ENCODE measurements around the gene ARF1.

Gene ARF1

DNA sequence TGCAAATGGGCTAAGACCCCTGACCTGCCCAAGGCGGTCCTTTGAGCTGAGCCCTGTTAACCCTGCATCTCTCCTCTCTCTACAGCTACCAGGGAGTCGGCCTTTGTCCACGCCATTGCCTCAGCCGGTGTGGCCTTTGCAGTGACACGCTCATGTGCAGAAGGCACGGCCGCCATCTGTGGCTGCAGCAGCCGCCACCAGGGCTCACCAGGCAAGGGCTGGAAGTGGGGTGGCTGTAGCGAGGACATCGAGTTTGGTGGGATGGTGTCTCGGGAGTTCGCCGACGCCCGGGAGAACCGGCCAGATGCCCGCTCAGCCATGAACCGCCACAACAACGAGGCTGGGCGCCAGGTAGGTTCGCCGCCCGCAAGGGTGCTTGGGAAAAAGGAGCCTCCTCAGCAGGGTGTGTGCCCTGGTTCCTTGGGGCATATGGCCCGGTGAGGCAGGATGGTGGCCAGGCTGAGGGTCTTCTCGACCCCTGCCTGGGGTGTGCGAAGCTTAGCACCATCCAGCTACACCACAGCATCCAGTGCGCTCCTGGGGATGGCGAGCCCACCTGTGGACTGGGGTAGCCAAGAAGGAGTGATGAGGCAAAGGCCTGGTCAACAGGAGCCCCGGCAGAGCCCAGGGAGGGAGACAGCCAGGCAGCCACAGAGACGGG is 31.8 kb upstream of the ARF1 start:
- DNase-seq = no peak

DNA sequence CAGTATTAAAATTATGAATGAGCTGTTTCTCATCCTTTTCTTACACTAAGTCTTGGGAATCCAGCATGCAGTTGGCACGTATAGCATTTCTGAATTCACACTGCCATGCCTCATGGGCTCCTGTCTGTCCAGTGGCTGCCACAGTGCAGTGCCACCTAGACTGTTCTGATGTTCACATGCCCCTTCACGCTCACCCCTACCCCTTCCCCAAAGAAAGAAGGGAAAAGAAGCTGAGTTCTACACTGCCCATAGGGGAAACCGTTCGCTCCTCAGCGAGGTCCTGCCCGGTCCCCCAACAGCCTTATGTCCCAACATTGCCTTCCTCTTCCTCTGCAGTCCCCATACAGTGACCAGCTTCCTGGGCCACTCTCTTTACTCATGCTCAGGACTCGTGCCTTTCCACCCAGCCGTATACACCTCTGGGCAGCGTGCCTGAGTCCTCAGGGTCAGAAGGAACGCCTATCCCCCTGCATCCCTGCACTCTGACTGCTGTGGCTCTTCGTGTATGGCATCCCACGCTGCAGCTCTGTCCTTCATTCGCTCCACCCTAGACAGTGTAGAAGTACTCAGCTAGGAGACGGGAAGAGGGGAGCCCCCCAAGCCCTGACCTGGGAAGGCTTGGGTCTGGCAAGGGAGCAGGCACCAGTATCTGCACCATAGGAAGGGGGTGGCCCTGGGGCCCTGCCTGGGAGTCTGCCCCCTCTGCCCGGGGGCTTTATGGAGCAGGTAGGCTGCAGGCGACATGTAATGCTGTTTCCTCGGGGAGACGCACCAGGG is 24.1 kb upstream of the ARF1 start:
- DNase-seq = no peak

DNA sequence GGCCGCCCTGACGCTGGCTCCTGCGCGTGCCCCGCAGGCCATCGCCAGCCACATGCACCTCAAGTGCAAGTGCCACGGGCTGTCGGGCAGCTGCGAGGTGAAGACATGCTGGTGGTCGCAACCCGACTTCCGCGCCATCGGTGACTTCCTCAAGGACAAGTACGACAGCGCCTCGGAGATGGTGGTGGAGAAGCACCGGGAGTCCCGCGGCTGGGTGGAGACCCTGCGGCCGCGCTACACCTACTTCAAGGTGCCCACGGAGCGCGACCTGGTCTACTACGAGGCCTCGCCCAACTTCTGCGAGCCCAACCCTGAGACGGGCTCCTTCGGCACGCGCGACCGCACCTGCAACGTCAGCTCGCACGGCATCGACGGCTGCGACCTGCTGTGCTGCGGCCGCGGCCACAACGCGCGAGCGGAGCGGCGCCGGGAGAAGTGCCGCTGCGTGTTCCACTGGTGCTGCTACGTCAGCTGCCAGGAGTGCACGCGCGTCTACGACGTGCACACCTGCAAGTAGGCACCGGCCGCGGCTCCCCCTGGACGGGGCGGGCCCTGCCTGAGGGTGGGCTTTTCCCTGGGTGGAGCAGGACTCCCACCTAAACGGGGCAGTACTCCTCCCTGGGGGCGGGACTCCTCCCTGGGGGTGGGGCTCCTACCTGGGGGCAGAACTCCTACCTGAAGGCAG is 23.4 kb upstream of the ARF1 start:
- peak; percentile 63 for DNase-seq

DNA sequence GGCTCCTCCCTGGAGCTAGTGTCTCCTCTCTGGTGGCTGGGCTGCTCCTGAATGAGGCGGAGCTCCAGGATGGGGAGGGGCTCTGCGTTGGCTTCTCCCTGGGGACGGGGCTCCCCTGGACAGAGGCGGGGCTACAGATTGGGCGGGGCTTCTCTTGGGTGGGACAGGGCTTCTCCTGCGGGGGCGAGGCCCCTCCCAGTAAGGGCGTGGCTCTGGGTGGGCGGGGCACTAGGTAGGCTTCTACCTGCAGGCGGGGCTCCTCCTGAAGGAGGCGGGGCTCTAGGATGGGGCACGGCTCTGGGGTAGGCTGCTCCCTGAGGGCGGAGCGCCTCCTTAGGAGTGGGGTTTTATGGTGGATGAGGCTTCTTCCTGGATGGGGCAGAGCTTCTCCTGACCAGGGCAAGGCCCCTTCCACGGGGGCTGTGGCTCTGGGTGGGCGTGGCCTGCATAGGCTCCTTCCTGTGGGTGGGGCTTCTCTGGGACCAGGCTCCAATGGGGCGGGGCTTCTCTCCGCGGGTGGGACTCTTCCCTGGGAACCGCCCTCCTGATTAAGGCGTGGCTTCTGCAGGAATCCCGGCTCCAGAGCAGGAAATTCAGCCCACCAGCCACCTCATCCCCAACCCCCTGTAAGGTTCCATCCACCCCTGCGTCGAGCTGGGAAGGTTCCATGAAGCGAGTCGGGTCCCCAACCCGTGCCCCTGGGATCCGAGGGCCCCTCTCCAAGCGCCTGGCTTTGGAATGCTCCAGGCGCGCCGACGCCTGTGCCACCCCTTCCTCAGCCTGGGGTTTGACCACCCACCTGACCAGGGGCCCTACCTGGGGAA is 22.7 kb upstream of the ARF1 start:
- DNase-seq = peak; percentile 82

DNA sequence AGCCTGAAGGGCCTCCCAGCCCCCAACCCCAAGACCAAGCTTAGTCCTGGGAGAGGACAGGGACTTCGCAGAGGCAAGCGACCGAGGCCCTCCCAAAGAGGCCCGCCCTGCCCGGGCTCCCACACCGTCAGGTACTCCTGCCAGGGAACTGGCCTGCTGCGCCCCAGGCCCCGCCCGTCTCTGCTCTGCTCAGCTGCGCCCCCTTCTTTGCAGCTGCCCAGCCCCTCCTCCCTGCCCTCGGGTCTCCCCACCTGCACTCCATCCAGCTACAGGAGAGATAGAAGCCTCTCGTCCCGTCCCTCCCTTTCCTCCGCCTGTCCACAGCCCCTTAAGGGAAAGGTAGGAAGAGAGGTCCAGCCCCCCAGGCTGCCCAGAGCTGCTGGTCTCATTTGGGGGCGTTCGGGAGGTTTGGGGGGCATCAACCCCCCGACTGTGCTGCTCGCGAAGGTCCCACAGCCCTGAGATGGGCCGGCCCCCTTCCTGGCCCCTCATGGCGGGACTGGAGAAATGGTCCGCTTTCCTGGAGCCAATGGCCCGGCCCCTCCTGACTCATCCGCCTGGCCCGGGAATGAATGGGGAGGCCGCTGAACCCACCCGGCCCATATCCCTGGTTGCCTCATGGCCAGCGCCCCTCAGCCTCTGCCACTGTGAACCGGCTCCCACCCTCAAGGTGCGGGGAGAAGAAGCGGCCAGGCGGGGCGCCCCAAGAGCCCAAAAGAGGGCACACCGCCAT is 21.9 kb upstream of the ARF1 start:
- no peak for DNase-seq

DNA sequence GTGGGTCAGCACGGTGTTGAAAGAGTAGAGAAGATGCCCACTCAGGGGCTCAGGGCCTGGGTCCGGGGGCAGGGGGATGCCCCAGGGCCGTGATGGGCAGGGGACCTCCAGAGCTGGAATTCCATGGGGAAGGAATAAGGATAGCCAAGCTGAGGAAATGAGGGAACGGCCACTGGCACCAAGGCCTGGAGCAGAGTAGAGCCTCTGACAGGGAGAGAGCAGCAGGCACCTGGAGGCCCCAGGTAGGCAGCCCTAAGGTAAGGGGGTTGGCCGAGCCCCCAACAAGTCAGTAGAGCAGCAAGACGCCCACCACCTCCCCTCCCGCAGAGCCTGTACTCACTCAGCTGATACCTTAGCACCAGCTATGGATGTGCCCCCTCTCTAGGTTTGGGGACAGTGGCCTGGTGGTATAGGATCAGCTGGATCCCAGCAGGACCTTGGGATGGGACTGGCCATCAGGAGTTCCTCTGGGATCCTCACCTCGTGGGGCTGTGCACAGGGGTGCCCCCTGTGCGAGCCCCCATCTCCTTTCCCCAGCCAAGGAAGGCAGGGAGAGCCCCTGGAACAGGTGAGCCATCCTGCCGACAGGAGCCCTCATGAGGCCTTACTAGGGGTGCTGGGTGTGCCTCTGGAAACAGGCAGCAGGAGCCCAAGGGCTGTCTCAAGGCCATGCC is 21.0 kb upstream of the ARF1 start:
- no peak for DNase-seq

DNA sequence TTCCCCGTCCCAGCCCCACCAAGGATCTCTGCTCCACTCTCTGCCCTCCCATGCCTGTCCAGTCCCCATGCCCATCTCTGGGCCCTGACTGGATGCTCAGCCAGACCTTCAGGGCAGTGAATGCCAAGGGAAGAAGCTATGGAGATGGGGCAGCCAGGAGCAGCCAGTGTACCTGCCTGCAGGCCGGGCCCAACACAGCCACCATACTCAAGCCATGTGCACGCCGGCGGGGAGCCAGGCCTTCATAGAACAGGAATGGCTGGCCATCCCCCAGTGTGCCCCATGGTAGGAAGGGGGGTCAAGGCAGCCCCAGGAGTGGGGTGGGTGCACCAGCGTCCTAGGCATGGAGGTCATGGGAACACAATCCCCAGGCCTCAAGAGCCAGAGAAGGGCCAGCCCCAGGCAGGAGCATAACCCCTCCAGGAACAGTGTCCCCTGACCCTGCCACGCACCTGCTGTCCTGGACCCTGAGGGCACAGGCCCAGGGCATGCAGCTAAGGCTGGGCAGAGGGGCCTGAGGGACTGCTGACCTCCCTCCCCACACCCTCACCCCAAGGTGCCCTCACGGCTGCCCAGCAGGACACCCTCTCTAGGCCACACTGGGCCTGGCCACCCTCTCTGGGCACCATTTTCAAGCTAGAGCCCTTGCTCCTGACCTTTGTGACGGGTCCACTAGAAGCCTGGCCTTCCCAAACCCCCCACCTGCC is 20.3 kb upstream of the ARF1 start:
- DNase-seq = no peak

DNA sequence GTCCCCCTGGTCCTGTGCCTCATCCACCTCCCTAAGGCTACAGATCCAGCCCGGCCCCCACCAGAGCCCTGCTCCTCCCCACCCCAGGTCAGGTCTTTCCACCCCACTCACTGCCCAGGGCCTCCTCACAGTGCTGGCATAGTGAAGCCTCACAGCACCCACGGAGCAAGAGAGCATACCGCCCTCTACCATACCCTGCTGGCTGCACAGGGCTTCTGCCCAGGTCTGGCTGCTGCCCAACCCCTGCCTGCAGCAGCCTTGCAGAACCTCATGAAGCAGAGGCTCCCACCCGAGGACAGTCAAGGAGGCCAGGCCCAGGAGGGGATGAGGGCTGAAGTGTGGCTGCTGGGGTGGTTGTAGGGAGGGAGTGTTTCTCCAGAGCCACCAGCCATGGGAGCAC is 19.7 kb upstream of the ARF1 start:
- DNase-seq = no peak

DNA sequence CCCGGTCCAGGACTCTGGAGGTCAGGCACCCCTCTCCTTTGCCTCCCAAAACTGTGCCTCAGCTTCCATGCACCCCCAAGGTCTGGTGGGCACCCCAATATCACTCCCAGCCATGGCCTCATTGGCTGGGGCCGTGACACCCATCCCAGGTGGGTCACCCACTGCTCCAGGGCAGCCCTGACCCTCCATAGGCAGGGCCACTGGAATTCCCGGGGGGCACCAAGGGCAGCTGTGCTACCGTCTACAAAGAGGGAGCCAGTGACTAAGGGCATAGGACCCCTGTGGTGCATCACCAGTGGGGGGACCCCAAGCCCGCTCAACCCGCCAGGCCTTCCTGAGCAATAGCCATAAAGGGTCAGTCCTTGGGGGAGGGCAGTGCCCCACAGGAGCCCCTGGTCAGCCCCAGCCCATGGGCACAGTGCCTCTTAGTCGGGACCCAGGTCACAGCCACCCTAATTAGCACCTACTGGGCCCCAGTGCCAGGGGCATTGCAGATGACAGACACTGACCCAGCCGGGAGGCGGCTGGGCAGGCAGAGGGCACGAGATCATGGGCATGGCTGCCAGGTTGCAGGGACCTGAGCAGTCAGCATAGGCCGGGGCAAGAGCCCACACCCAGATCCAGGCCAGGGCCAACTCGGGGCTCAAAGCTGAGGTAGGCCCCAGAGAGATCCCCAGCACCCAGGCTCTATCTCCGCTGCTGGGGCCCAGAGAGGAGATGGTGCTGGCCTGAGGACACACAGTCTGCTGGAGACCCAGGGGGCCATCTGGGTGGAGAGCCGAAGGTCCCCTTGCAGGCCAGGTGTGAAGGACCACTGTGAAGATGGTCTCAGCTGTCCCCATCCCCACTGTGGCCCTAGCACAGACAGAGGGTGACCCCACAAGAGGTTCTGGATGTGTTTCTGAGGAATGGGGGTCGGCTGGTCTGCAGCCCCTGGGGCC is 19.0 kb upstream of the ARF1 start:
- DNase-seq = no peak

DNA sequence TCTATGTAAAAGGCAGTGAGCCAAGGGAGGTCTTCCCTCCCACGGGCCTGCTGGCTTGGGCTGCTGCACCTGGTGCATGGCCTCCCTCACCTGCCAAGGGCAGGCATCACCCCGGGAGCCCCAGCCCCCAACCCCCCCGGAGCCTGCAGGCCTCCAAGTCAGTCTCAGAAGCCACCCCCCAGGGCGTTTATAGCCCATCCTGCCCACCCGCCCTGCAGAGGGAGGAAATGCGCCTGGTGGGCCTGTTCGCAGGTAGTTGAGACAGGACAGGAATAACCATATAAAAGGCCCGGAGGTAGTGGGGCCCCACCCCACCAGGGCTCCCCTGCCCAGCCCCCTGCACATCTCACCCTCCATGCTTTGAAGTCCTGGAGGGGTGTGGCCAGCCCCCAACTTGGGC is 18.2 kb upstream of the ARF1 start:
- no peak for DNase-seq

DNA sequence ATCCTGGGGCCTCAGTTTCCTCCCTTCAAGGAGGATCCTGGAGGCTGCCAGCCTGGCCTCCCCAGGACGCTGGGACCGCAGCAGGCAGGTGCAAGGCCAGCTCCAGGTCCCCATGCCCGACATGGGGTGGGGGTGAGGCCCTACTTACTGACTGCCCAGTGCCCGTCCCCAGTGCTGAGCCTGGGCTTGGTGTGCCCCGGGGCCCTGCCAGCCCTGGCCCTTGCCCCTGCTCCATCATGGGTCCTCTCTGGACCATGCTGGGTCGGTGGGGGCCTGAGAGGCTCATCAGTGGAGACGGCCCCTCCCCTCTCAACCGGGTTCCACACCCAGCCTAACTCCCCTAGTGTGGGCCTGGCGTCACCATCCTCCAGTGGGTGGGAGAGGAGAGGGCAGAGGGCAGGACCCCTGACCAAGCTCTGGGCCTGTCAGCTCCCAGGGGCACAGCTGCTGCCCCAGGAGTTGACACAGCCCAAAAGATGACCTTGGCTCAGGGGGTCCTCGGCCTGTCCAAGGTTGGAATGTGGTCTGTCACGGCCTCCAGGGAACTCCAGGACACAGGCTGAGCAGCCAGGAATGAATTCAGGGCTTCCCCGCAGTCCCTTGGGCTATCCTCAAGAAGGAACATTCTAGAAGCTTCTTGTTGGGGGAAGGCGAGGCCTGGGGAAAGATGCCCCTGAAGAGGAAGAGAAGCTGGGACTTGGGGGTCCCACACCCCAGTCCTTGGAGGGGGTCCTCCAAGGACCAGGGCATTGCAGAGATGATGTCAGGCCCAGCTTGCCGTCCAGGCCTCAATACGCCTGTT is 17.6 kb upstream of the ARF1 start:
- no peak for DNase-seq

DNA sequence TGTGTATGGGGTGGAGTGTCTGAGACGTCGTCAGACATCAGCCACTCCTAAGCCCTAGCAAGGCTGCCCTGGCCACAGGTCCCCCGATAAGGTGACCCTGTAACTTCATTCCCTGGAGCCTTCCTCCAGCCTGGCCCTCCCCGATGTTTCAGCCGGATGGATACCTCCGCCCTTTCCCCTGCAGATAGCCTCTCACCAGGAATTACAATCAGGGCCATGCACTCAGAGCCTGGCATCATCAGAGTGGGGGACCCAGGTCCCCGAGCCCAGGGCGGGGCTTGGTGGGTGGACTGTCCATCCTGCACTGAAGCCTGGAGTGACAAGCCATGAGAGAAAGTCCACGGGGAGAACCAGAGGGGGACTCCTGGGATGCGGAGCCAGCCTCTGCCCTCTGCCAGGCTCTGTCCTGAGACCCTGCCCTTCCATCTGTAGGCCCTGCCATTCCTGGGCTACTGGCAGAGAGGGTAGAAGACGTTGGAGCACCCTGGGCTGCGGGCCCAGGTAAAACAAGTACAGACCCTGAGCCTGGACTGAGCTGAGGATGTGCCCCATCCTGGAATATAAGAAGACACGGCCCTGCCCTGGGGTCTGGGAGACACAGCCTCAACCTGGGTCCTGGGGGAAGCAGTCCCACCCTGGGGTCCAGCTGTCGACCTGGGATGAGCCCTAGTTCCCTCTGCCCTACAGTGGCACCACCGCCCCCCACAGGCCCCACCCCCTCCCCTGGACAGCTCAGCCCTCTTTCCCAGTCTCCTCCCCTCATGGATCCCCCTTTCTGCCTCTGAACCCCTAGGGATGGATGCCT is 16.8 kb upstream of the ARF1 start:
- DNase-seq = no peak

DNA sequence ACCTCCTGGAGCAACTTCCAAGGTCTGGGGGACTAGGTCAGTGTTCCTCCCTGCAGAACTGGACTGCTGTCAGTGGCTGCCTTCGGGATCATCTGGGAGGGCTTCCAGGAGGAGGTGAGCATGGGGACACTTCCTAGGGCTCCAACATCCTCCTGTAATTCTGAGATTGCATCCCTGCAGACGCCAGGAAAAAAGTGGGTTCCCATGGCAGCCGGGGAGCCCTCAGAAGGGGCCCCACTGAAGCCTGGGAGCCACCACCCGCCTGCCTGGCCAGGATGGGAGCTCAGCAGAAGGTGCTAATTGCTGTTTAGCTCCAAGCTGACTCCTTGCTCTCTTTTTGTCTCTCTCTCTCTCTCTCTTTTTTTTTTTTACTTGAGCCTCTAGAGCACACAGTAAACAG is 16.1 kb upstream of the ARF1 start:
- DNase-seq = no peak

DNA sequence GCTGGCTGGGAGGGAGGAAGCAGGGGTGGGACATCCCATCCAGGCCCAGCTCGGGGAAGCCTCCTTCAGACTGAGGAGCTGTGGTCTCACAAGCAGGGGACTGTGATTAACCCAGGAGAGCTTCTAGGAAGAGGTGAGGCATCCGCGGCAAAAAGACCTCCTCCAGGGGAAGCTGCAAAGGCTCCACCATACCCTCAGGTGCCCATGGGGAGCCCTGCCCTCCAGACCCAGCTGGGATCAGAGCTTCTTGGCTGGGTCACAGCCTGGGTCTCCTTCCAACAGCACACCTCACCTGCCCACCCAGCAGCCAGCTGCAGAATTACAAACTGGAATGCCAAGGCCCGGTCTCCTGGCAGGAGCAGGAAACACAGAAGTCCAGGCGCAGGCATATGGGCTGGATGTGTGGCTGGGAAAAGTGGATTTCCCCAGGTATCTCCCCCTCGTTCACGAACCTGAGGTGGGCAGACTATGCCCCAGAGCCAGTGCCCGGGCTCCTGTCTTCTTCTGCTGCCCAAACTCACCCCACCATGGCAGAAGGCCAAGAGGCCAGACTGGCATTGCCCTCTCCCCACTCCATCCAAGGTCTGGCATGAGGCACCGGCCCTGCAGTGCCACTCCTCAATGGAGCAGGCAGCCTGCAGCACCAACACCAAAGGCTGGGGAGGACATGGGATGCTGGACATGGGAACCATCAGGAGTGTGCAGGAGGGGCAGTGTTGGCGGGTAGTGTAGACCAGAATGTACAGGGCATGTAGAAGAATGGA is 15.4 kb upstream of the ARF1 start:
- DNase-seq = no peak

DNA sequence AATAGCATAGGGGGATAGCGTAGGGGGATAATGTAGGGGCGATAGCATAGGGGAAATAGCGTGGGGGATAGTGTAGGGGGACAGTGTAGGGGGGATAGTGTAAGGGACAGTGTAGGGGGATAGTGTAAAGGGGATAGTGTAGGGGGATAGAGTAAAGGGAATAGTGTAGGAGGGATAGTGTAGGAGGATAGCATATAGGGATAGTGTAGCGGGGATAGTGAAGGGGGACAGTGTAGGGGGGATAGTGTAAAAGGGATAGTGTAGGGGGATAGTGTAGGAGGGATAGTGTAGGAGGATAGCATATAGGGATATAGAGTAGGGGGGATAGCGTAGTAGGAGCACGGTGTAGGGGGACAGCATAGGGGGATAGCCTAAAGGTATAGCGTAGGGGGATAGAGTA is 14.1 kb upstream of the ARF1 start:
- DNase-seq = no peak

DNA sequence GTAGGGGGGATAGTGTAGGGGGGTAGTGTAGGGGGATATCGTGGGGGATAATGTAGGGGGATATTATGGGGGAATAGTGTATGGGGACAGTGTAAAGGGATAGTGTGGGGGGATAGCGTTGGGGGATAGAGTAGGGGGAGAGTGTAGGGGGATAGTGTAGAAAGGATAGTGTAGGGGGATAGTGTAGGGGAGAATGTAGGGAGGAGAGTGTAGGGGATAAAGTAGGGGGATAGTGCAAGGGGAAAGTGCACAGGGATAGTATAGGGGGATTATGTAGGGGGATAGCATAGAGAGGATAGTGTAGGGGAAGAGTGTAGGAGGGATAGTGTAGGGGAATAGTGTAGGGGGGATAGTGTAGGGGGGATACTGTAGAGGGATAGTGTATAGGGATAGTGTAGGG is 12.3 kb upstream of the ARF1 start:
- DNase-seq = no peak

DNA sequence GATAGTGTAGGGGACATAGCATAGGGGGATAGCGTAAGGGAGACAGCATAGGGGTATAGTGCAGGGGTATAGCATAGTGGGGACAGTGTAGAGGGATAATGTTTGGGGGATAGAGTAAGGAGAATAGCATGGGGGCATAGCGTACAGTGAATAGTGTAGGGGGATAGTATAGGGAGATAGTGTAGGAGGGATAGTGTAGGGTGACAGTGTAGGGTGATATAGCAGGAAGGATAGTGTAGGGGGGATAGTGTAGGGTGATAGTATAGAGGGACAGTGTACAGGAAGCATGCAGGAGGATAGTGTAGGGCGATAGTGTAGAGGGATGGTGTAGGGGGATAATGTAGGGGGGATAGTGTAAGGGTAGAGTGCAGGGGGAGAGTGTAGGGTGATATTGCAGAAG is 11.7 kb upstream of the ARF1 start:
- no peak for DNase-seq

Measured in CD4-positive, alpha-beta T cell treated with Interleukin-12 subunit alpha and Interleukin-12 subunit beta, for 1 hour (primary cell).